ES-I3 (cell line): ENCODE results near the gene HEXIM2.
A peak's percentile ranks its signal among the peaks of the same experiment; 100 is the strongest.
"Not testable (repeated sequence)": the region's sequence is repeated elsewhere in the genome, so short reads cannot be mapped to it uniquely, and the experiment has no call there.

Experiments
- H3K36me3 ChIP-seq: 2 replicates; pipeline ENCODE4 v1.6.1; 2013; ENCODE audit warnings: mild to moderate bottlenecking, low read length, control low read depth, moderate library complexity; ENCODE audit not compliant: insufficient read depth
- H3K4me1 ChIP-seq: 2 replicates; pipeline ENCODE4 v1.6.1; 2013; ENCODE audit warnings: mild to moderate bottlenecking, control low read depth, low read length; ENCODE audit not compliant: insufficient read depth
- H3K9ac ChIP-seq: 2 replicates; pipeline ENCODE4 v1.6.1; 2013; ENCODE audit warnings: low read depth, mild to moderate bottlenecking, low read length, moderate library complexity
- H3K9me3 ChIP-seq: 2 replicates; pipeline ENCODE4 v1.6.1; 2013; ENCODE audit warnings: mild to moderate bottlenecking, low read length, moderate library complexity; ENCODE audit not compliant: control insufficient read depth, insufficient read depth

Gene HEXIM2

DNA sequence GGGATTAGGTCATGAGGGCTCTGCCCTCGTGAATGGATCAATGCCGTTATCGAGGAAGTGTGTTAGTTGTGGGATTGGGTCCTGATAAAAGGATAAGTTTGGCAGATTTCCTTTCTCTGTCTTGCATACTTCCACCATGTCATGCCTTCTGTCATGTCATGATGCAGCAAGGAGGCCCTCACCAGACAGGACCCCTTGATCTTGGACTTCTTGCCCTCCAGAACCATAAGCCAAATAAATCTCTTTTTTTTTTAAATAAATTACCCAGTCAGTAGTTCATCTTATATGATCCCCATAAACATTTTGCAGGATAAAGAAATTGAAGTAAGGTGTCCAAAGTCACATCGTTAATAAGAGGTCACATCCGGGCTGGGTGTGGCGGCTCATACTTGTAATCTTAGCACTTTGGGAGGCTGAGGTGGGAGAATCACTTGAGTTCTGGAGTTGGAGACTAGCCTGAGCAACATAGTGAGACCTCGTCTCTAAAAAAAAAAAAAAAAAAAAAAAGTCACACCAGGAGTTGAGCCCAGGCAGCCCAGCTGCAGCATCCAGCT, 25.2 kb downstream of the HEXIM2 start:
- H3K9ac ChIP-seq = no peak overlapping the region
- no peaks in the 10 kb centered on the region for H3K9me3 ChIP-seq
- no peaks in the 10 kb centered on the region for H3K36me3 ChIP-seq
- peaks cover 6% of the 10 kb centered on the region; the same call in 1 of the 2 replicates for H3K4me1 ChIP-seq

GRCh38 chr17:45189009-45189408, 27.3 kb downstream of the HEXIM2 start:
- peaks cover 2% of the 10 kb centered on the region; the same call in 1 of the 2 replicates for H3K4me1 ChIP-seq
- H3K9ac ChIP-seq = no peak overlapping the region
- H3K36me3 ChIP-seq = no peaks in the 10 kb centered on the region
- H3K9me3 ChIP-seq = no peaks in the 10 kb centered on the region

DNA sequence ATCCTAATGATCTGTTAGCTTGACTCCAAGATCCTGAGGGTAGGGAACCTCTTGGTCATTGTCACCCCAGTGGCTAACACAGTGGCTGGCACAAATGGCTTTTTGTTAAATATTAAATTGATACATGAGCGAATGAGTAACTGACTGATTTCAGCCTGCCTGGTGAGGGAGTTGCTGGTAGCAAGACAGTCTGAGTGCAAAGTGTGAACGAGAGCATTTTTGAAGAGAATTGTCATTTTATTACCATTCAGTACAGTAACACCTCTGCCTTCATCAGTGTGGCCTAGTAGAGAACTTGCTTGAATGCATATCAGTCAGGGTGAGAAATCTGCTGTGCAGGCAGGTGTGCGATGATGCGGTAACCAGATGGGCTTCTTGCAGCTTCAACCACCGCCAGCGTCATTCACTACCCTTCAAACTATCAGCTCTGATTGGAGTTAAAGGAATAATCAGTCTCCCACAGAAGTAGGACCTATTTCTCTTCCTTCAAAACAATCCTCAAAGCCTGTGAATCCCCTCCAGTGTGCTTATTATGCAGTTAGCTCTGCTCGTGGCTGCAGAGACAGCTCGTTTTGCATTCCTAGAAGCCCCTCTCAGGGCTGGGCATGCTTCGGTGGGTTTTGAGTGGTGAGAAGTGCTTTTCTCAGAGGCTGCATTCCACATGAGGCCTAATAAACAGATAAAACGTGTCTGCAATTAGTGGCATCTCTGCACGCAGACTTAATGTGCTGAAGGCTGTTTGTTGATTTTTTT, 29.0 kb downstream of the HEXIM2 start:
- Histone ChIP-seq H3K9me3 (no peaks in the 10 kb centered on the region), H3K9ac (no peak overlapping the region), H3K4me1 (no peaks in the 10 kb centered on the region), H3K36me3 (no peaks in the 10 kb centered on the region)

DNA sequence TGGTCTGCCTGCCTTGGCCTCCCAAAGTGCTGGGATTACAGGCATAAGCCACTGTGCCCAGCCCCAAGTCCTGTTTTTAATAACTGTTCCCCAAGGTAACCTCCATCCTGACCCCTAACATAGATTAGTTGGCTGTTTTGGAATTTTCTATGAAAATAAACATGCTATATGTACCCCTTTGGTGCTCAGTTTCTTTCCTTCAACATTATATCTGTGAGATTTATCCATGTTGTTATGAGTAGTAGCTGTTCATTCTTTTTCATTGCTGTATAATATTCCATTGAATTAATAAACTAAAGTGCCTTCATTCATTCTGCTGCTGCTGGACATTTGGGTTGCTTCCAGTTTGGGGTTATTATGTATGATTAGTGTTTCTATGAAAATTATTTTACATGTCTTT, 33.7 kb downstream of the HEXIM2 start:
- Histone ChIP-seq H3K9me3 (no peaks in the 10 kb centered on the region), H3K36me3 (no peaks in the 10 kb centered on the region), H3K4me1 (peaks cover 12% of the 10 kb centered on the region), H3K9ac (no peak overlapping the region)

DNA sequence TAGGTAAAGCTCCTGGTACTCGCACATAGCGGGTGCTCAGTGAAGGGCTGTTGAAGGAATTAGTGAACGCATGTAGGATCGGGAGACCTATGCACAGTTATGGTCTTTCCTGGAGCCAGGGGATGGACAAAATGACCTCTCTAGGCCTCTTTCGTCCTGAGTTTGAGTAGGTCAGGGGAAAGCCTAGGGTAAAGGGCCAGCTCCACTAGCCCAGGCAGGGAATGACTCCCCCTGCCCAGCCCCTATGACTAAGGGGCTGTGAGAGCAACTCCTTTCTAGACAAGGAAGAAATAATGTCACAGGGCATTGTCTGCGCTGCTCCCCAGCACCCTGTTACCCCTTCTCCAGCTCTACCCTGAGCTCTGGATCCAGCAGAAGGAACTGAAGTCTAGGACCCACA, 35.4 kb downstream of the HEXIM2 start:
- Histone ChIP-seq H3K4me1 (peaks cover 12% of the 10 kb centered on the region), H3K36me3 (no peaks in the 10 kb centered on the region), H3K9ac (no peak overlapping the region; the same call in 1 of the 2 replicates), H3K9me3 (no peaks in the 10 kb centered on the region)

- Histone ChIP-seq H3K9me3 (no peaks in the 10 kb centered on the region), H3K4me1 (peaks cover 12% of the 10 kb centered on the region), H3K9ac (peak overlapping the region; percentile 23; the same call in 1 of the 2 replicates), H3K36me3 (no peaks in the 10 kb centered on the region)
Measured at GRCh38 chr17:45197555-45198334, 36.1 kb downstream of the HEXIM2 start.

DNA sequence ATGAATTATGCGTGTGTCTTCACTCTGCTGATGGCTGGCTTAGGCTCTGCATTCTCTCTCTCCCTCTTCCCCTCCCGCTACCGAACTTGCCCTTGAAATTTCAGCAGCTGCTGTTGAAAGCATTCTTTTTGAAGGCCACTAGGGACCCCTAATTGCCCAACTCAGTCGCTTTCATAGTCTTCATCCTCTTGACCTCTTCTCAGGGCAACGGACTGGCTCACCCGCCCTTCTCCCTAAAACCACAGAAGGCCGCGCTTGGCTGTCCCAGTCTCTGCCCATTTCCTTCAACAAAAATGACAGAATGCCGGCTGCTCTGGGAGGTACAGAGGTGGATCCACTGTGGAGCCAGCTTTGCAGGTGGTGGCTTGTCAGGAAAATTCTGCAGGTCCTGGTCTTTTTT, 39.0 kb downstream of the HEXIM2 start:
- H3K9me3 ChIP-seq = no peaks in the 10 kb centered on the region
- H3K36me3 ChIP-seq = no peaks in the 10 kb centered on the region
- no peak overlapping the region for H3K9ac ChIP-seq
- H3K4me1 ChIP-seq = peaks cover 12% of the 10 kb centered on the region

- Histone ChIP-seq H3K36me3 (no peaks in the 10 kb centered on the region), H3K4me1 (peaks cover 12% of the 10 kb centered on the region), H3K9ac (no peak overlapping the region), H3K9me3 (no peaks in the 10 kb centered on the region)
Measured at GRCh38 chr17:45201457-45201856, 39.8 kb downstream of the HEXIM2 start.

DNA sequence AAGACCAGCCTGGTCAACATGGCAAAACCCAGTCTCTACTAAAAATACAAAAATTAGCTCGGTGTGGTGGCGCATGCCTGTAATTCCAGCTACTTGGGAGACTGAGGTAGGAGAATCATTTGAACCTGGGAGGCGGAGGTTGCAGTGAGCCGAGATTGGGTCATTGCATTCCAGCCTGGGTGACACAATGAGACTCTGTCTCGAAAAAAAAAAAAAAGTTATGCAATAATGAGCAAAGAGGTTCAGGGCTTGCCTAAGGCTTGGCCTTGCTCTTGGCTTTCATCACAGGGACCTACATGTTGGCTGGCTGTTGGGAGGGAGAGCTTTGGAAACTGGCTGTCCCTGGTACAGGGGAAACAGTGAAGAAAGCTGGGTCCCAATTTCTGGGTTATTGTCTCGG, 40.2 kb downstream of the HEXIM2 start:
- H3K36me3 ChIP-seq, H3K9me3 ChIP-seq, H3K9ac ChIP-seq, H3K4me1 ChIP-seq: not testable (repeated sequence)

- Histone ChIP-seq H3K36me3 (no peaks in the 10 kb centered on the region), H3K9me3 (no peaks in the 10 kb centered on the region), H3K9ac (no peak overlapping the region), H3K4me1 (peaks cover 8% of the 10 kb centered on the region; the same call in 1 of the 2 replicates)
Measured at GRCh38 chr17:45218895-45219661, 57.4 kb downstream of the HEXIM2 start.
